Upper lobe of left lung (tissue), 4 donors: ENCODE results near the gene CDR2L.

Experiments
- EP300 ChIP-seq, 4 donors: sonication (generic); formaldehyde crosslinking; IDR thresholded peaks; one replicate each; pipeline ENCODE4 v1.5.1; 2017; ENCODE audit warnings: antibody characterized with exemption in 4 of 4, control low read depth in 2 of 4
- POLR2A ChIP-seq, 4 donors: fragments of 450-650 bp; IDR thresholded peaks; one replicate each; pipeline ENCODE4 v1.5.1; 2016 to 2017; ENCODE audit warnings: antibody characterized with exemption in 4 of 4, mild to moderate bottlenecking in 2 of 4
- POLR2AphosphoS5 ChIP-seq, 2 donors: sonication (generic); formaldehyde crosslinking; IDR thresholded peaks; one replicate each; pipeline ENCODE4 v1.5.1; 2017; ENCODE audit warnings: antibody characterized with exemption in 2 of 2
- TF ChIP-seq, protein P1 (sequence below), 6 experiments: fragments of 450-650 bp in 4 of 6; fragments of 200-600 bp in 2 of 6; sonication (generic) in 2 of 6; IDR thresholded peaks; one replicate each; pipeline ENCODE4 v1.5.1; 2016 to 2019; ENCODE audit warnings: antibody characterized with exemption in 6 of 6

- TF ChIP-seq, protein P1, sequence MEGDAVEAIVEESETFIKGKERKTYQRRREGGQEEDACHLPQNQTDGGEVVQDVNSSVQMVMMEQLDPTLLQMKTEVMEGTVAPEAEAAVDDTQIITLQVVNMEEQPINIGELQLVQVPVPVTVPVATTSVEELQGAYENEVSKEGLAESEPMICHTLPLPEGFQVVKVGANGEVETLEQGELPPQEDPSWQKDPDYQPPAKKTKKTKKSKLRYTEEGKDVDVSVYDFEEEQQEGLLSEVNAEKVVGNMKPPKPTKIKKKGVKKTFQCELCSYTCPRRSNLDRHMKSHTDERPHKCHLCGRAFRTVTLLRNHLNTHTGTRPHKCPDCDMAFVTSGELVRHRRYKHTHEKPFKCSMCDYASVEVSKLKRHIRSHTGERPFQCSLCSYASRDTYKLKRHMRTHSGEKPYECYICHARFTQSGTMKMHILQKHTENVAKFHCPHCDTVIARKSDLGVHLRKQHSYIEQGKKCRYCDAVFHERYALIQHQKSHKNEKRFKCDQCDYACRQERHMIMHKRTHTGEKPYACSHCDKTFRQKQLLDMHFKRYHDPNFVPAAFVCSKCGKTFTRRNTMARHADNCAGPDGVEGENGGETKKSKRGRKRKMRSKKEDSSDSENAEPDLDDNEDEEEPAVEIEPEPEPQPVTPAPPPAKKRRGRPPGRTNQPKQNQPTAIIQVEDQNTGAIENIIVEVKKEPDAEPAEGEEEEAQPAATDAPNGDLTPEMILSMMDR (IDR thresholded peaks at IDR 0.05), result no peak
- TF ChIP-seq POLR2A (IDR thresholded peaks at IDR 0.05), result no peak
- no peak for TF ChIP-seq POLR2AphosphoS5 (IDR thresholded peaks at IDR 0.05)
- TF ChIP-seq EP300 (IDR thresholded peaks at IDR 0.05), result no peak
These were observed 25.7 kb downstream of the CDR2L start for GRCh38 chr17:75013092-75013559.
